CD4-positive, alpha-beta T cell treated with Interleukin-6 for 4 hours (primary cell): ENCODE measurements around the gene GASK1A.

ENCODE experiments used
- DNase-seq: peaks from one replicate; pipeline ENCODE4 v3.0.0-alpha.2; 2020; ENCODE audit warnings: mixed read lengths

Gene GASK1A

GRCh38 chr3:43014956-43015355 is 35.8 kb downstream of the GASK1A start:
- no peak for DNase-seq

GRCh38 chr3:43015572-43015971 is 36.5 kb downstream of the GASK1A start:
- DNase-seq: no peak

- DNase-seq: peak; percentile 14
Measured at GRCh38 chr3:43015991-43016865, 37.1 kb downstream of the GASK1A start.

- no peak for DNase-seq
Measured at GRCh38 chr3:43017004-43017403, 37.9 kb downstream of the GASK1A start.

- DNase-seq: no peak
Measured at GRCh38 chr3:43017593-43018195, 38.6 kb downstream of the GASK1A start.

- DNase-seq: no peak
Measured at GRCh38 chr3:43018246-43018645, 39.1 kb downstream of the GASK1A start.

GRCh38 chr3:43019006-43019809 is 40.1 kb downstream of the GASK1A start:
- DNase-seq: no peak

- no peak for DNase-seq
Measured at GRCh38 chr3:43019826-43020225, 40.7 kb downstream of the GASK1A start.

GRCh38 chr3:43021186-43021585 is 42.1 kb downstream of the GASK1A start:
- DNase-seq: no peak

GRCh38 chr3:43022121-43022520 is 43.0 kb downstream of the GASK1A start:
- no peak for DNase-seq

- DNase-seq: no peak
Measured at GRCh38 chr3:43023066-43023465, 44.0 kb downstream of the GASK1A start.

- no peak for DNase-seq
Measured at GRCh38 chr3:43023746-43024145, 44.6 kb downstream of the GASK1A start.

- peak; percentile 73 for DNase-seq
Measured at GRCh38 chr3:43024181-43024885, 45.2 kb downstream of the GASK1A start.

GRCh38 chr3:43025423-43025822 is 46.3 kb downstream of the GASK1A start:
- no peak for DNase-seq

GRCh38 chr3:43028001-43028400 is 48.9 kb downstream of the GASK1A start:
- DNase-seq: no peak

- DNase-seq: no peak
Measured at GRCh38 chr3:43028678-43029490, 49.8 kb downstream of the GASK1A start.

- no peak for DNase-seq
Measured at GRCh38 chr3:43030162-43030935, 51.2 kb downstream of the GASK1A start.

GRCh38 chr3:43031485-43031884 is 52.4 kb downstream of the GASK1A start:
- no peak for DNase-seq

- DNase-seq: no peak
Measured at GRCh38 chr3:43031889-43032545, 52.9 kb downstream of the GASK1A start.
